ENCODE results near the gene ZNF525.
"Not testable (repeated sequence)": the region's sequence is repeated elsewhere in the genome, so short reads cannot be mapped to it uniquely, and the experiment has no call there.

The ZNF525 gene

GRCh38 chr19:53365134-53365898 is at the start of gene ZNF525:
Gene ZNF525 (plus strand): TSS chr19:53365705. CDS start chr19:53372282, 6,577 bp downstream.
- DNase-seq (ENCODE audit: low read depth in 2 of 2) = peak; percentile 76 to 80
- no peak for TF ChIP-seq CTCF (IDR thresholded peaks at IDR 0.05; ENCODE audit: low read depth, low read length)
- peak within 1 kb of the TSS; percentile 64 to 73 for H3K4me3 ChIP-seq (replicated peaks in 1 of 2; ENCODE audit: low read depth in 2 of 2, low read length in 2 of 2)

GRCh38 chr19:53328967-53329366 is 36.5 kb upstream of the ZNF525 start:
- no peak overlapping the region for H3K4me3 ChIP-seq (replicated peaks in 1 of 2; ENCODE audit: low read depth in 2 of 2, low read length in 2 of 2)
- TF ChIP-seq CTCF (IDR thresholded peaks at IDR 0.05; ENCODE audit: low read depth, low read length) = no peak
- DNase-seq (ENCODE audit: low read depth in 2 of 2) = peak; percentile 32 to 51

GRCh38 chr19:53332484-53332883 is 33.0 kb upstream of the ZNF525 start:
- no peak for TF ChIP-seq CTCF (IDR thresholded peaks at IDR 0.05; ENCODE audit: low read depth, low read length)
- H3K4me3 ChIP-seq (replicated peaks in 1 of 2; ENCODE audit: low read depth in 2 of 2, low read length in 2 of 2) = peak overlapping the region in 1 of 2 donors; percentile 72
- no peak for DNase-seq (ENCODE audit: low read depth in 2 of 2)

- DNase-seq (ENCODE audit: low read depth in 2 of 2) = no peak
- no peak for TF ChIP-seq CTCF (IDR thresholded peaks at IDR 0.05; ENCODE audit: low read depth, low read length)
- peak overlapping the region; percentile 72 to 88 for H3K4me3 ChIP-seq (replicated peaks in 1 of 2; ENCODE audit: low read depth in 2 of 2, low read length in 2 of 2)
These were observed 32.4 kb upstream of the ZNF525 start for GRCh38 chr19:53333066-53333462.

- peak; percentile 95 to 96 for DNase-seq (ENCODE audit: low read depth in 2 of 2)
- no peak for TF ChIP-seq CTCF (IDR thresholded peaks at IDR 0.05; ENCODE audit: low read depth, low read length)
- peak within 1 kb of the TSS; percentile 72 to 88 for H3K4me3 ChIP-seq (replicated peaks in 1 of 2; ENCODE audit: low read depth in 2 of 2, low read length in 2 of 2)
These were observed 31.7 kb upstream of the ZNF525 start, which contains the start of gene ZNF845 for GRCh38 chr19:53333463-53334449. Gene ZNF845 (plus strand): TSS chr19:53333749. CDS start chr19:53341308, 7,559 bp downstream.

- DNase-seq (ENCODE audit: low read depth in 2 of 2); H3K4me3 ChIP-seq (replicated peaks in 1 of 2; ENCODE audit: low read depth in 2 of 2, low read length in 2 of 2): not testable (repeated sequence)
These were observed 21.1 kb upstream of the ZNF525 start for GRCh38 chr19:53344403-53344802.

- no peak for DNase-seq (ENCODE audit: low read depth in 2 of 2)
- H3K4me3 ChIP-seq (replicated peaks in 1 of 2; ENCODE audit: low read depth in 2 of 2, low read length in 2 of 2) = no peak overlapping the region
- TF ChIP-seq CTCF (IDR thresholded peaks at IDR 0.05; ENCODE audit: low read depth, low read length) = no peak
These were observed 9.8 kb upstream of the ZNF525 start for GRCh38 chr19:53355739-53356138.
